HepG2 (cell line): ENCODE measurements around the gene CNNM2. TPM values are rescaled to one million over a fixed set of nuclear protein-coding genes. Genes with fewer than 3 reads are reported as not detected.

Experiments used
- ATAC-seq: fragments of 200-7000 bp; cut with Tn5 transposase; 3 replicates; pipeline ENCODE4 v1.9.1; 2020; ENCODE audit warnings: mild to moderate bottlenecking, moderate library complexity
- BruUV-seq: library from RNA; stranded (reverse); fragments of 400-500 nt; replicated peaks from 2 replicates; lab custom pipeline; 2021; lab: Mats Ljungman, UMichigan
- CTCF ChIA-PET: fragments of 300-600 bp; formaldehyde crosslinking; extraction: SDS; loops from one replicate; lab custom pipeline; 2021; ENCODE audit warnings: low total read pairs, inconsistent platforms, low intra/inter-chr PET ratio; lab: Yijun Ruan, JAX
- POLR2A ChIA-PET: fragments of 350-600 bp; sonication (Branson Sonifier 250); formaldehyde crosslinking; loops from one replicate; lab custom pipeline; 2020; ENCODE audit warnings: antibody characterized with exemption, inconsistent platforms; lab: Yijun Ruan, JAX
- DNase-seq: peaks from one replicate; pipeline ENCODE4 v3.0.0-alpha.2; 2015; ENCODE audit warnings: low spot score
- FAIRE-seq: peaks from 3 replicates; lab custom pipeline; 2011; peaks lifted over from hg19 to GRCh38; lab: Jason Lieb, UNC
- H2AFZ ChIP-seq: one replicate; pipeline ENCODE4 v1.6.1; 2011; ENCODE audit warnings: low read length, inconsistent platforms
- H3K27ac ChIP-seq: fragments of 300-600 bp; 3 replicates; pipeline ENCODE4 v1.8.0; 2011; ENCODE audit warnings: mixed run types, mild to moderate bottlenecking, mixed read lengths, low read length, inconsistent platforms; ENCODE audit not compliant: insufficient read depth; ENCODE audit errors: extremely low read length
- H3K27me3 ChIP-seq, 2 experiments: fragments of 200-600 bp in 1 of 2; 2 replicates in 1 of 2; 3 replicates in 1 of 2; pipeline versions ENCODE4 v1.6.0 to v1.8.0; 2011; ENCODE audit warnings: low read length in 2 of 2, mild to moderate bottlenecking in 2 of 2, moderate library complexity in 2 of 2, inconsistent platforms in 1 of 2; ENCODE audit not compliant: insufficient read depth in 2 of 2, control insufficient read depth in 1 of 2
- H3K36me3 ChIP-seq, 2 experiments: fragments of 200-600 bp in 1 of 2; replicated peaks in 1 of 2; 2 replicates in 1 of 2; 3 replicates in 1 of 2; pipeline versions ENCODE4 v1.5.1 to v1.8.0; 2011; ENCODE audit warnings: low read length in 2 of 2, inconsistent platforms in 1 of 2; ENCODE audit not compliant: insufficient read depth in 2 of 2, control insufficient read depth in 1 of 2
- H3K4me1 ChIP-seq: 2 replicates; pipeline ENCODE4 v1.5.1; 2012; ENCODE audit warnings: low read length, inconsistent platforms; ENCODE audit not compliant: insufficient read depth
- H3K4me2 ChIP-seq: 2 replicates; pipeline ENCODE4 v1.6.0; 2011; ENCODE audit warnings: low read depth, low read length, inconsistent platforms
- H3K4me3 ChIP-seq, 3 experiments: fragments of 200-600 bp in 1 of 3; sonication (generic), shearing (Covaris generic) in 1 of 3; replicated peaks in 1 of 3; 2 replicates each; pipeline ENCODE4 v1.5.1; 2011 to 2016; ENCODE audit warnings: low read length in 3 of 3, inconsistent platforms in 2 of 3, low read depth in 2 of 3, mild to moderate bottlenecking in 2 of 3, control low read depth in 1 of 3, mixed read lengths in 1 of 3; ENCODE audit not compliant: insufficient read depth in 1 of 3
- H3K79me2 ChIP-seq: one replicate; pipeline ENCODE4 v1.6.1; 2011; ENCODE audit warnings: low read length, inconsistent platforms; ENCODE audit not compliant: insufficient read depth
- H3K9ac ChIP-seq: 2 replicates; pipeline ENCODE4 v1.6.0; 2011; ENCODE audit warnings: mild to moderate bottlenecking, low read depth, low read length, inconsistent platforms; ENCODE audit not compliant: insufficient read depth
- H3K9me3 ChIP-seq: 2 replicates; pipeline ENCODE4 v1.5.1; 2012; ENCODE audit warnings: mild to moderate bottlenecking, low read length
- H4K20me1 ChIP-seq: 2 replicates; pipeline ENCODE4 v1.6.0; 2011; ENCODE audit warnings: inconsistent platforms, mild to moderate bottlenecking, low read length, moderate library complexity; ENCODE audit not compliant: insufficient read depth
- ATAD3A ChIP-seq: sonication (generic); formaldehyde crosslinking; IDR thresholded peaks from 2 replicates; pipeline ENCODE4 v1.4.0; 2020; ENCODE audit warnings: missing genetic modification reagents
- CBFB ChIP-seq: sonication (generic); formaldehyde crosslinking; IDR thresholded peaks from 2 replicates; pipeline ENCODE4 v1.4.0; 2020; ENCODE audit warnings: missing genetic modification reagents
- CCDC6 ChIP-seq: sonication (generic); formaldehyde crosslinking; IDR thresholded peaks from 2 replicates; pipeline ENCODE4 v1.8.1; 2022; ENCODE audit warnings: mild to moderate bottlenecking, missing genetic modification reagents, moderate library complexity
- DPF2 ChIP-seq: sonication (generic); formaldehyde crosslinking; IDR thresholded peaks from 2 replicates; pipeline ENCODE4 v1.4.0; 2020; ENCODE audit warnings: mild to moderate bottlenecking, low read depth, missing genetic modification reagents, borderline replicate concordance
- JDP2 ChIP-seq: sonication (generic); formaldehyde crosslinking; IDR thresholded peaks from 2 replicates; pipeline ENCODE4 v1.8.1; 2022; ENCODE audit warnings: missing genetic modification reagents, borderline replicate concordance
- PRPF4 ChIP-seq: fragments of 200-400 bp; formaldehyde crosslinking; IDR thresholded peaks from 2 replicates; pipeline ENCODE4 v1.6.1; 2016; ENCODE audit warnings: low read length, low read depth; ENCODE audit not compliant: poor library complexity, severe bottlenecking
- RARG ChIP-seq: sonication (generic); formaldehyde crosslinking; IDR thresholded peaks from 2 replicates; pipeline ENCODE4 v1.4.0; 2020; ENCODE audit warnings: low read depth, mild to moderate bottlenecking, missing genetic modification reagents
- RCOR2 ChIP-seq: IDR thresholded peaks from 2 replicates; pipeline ENCODE4 v1.6.1; 2016; ENCODE audit warnings: missing biosample characterization, missing genetic modification reagents
- TAF1 ChIP-seq: sonication (generic); formaldehyde crosslinking; IDR thresholded peaks from 2 replicates; pipeline ENCODE4 v1.4.0; 2020; ENCODE audit warnings: missing genetic modification reagents
- ZBTB44 ChIP-seq: sonication (generic); formaldehyde crosslinking; IDR thresholded peaks from 2 replicates; pipeline ENCODE4 v1.4.0; 2020; ENCODE audit warnings: missing genetic modification reagents
- ZNF343 ChIP-seq: sonication (generic); formaldehyde crosslinking; IDR thresholded peaks from 2 replicates; pipeline ENCODE4 v1.4.0; 2020; ENCODE audit warnings: mild to moderate bottlenecking, missing genetic modification reagents
- ZNF883 ChIP-seq: sonication (generic); formaldehyde crosslinking; IDR thresholded peaks from 2 replicates; pipeline ENCODE4 v1.5.1; 2020; ENCODE audit warnings: mild to moderate bottlenecking, missing genetic modification reagents; ENCODE audit errors: not compliant biosample characterization
- WGBS: methylation state at CpG from one replicate; pipeline ENCODE4 v1.1.6; 2017; ENCODE audit warnings: low lambda C conversion rate; 5-methylcytosine and 5-hydroxymethylcytosine counted together
- in situ Hi-C: cut with HindIII; loops from 2 replicates; pipeline ENCODE4 v1.10.0; 2017; ENCODE audit warnings: low pct_unique_long_range_greater_than_20kb; ENCODE audit not compliant: extremely low pct_ligation_motif_present
- intact Hi-C: fragments of 100-400 bp; cut with micrococcal nuclease; formaldehyde crosslinking; loops from one replicate; pipeline ENCODE4 v1.10.0; 2022; ENCODE audit not compliant: unreplicated experiment
- polyA plus RNA-seq, 8 experiments: library from polyadenylated mRNA; depleted of rRNA in 3 of 8; stranded (reverse) in 7 of 8; unstranded in 1 of 8; fragments of >200 nt; fragmentation: Illumina TruSeq in 4 of 8; extraction: Trizol in 4 of 8; gene quantifications; 2 replicates each; pipeline versions ENCODE4 v1.2.1 to v1.2.3, GENCODE V29; 2011 to 2016; ENCODE audit warnings: low read depth in 4 of 8, missing spikeins in 1 of 8, mixed read lengths in 1 of 8; ENCODE audit not compliant: insufficient read depth in 1 of 8
- total RNA-seq, 5 experiments: library from RNA; depleted of rRNA; stranded (reverse); fragments of >200 nt; fragmentation: Illumina TruSeq; extraction: Trizol; gene quantifications; 2 replicates each; pipeline ENCODE4 v1.2.3, GENCODE V29; 2016; ENCODE audit warnings: low read depth in 1 of 5

Gene CNNM2
- total and polyA plus RNA-seq, 2 of the 13 experiments (the other 11 are each of a cell fraction or from before 2014, with no cell fraction given), result 7.1 to 9.0 TPM

- H3K9me3 ChIP-seq, result no peaks in the 10 kb centered on the region
- H3K4me2 ChIP-seq, result no peak overlapping the region
- ATAC-seq (no peak), FAIRE-seq (no peak), DNase-seq (no peak)
- CTCF ChIA-PET, result no interaction called here
- intact Hi-C loops, result no loop called here
- peaks cover 57% of the 10 kb centered on the region for H3K79me2 ChIP-seq
- H3K4me3 ChIP-seq, result no peak overlapping the region
- peaks cover 13% of the 10 kb centered on the region; the same call in 1 of the 2 replicates for H4K20me1 ChIP-seq
- no peak overlapping the region for H3K9ac ChIP-seq
- in situ Hi-C loops, result no loop called here
- peaks cover 26% of the 10 kb centered on the region for H3K4me1 ChIP-seq
- H3K36me3 ChIP-seq, result peaks cover 2 to 8% of the 10 kb centered on the region in 2 experiments; a peak in 4 of 5 replicates
- POLR2A ChIA-PET, result no interaction called here
- H3K27ac ChIP-seq, result no peak overlapping the region
- no peak for TF ChIP-seq TAF1 (CRISPR knock-in tag)
- no peak for TF ChIP-seq JDP2
- TF ChIP-seq ATAD3A (CRISPR knock-in tag), result no peak
- TF ChIP-seq ZBTB44, result no peak
- no peak for TF ChIP-seq PRPF4
- TF ChIP-seq CBFB, result no peak
- TF ChIP-seq ZNF343 (CRISPR knock-in tag), result no peak
- TF ChIP-seq CCDC6 (CRISPR knock-in tag), result no peak
- no peak for TF ChIP-seq RCOR2 (CRISPR knock-in tag)
- TF ChIP-seq ZNF883, result no peak
- TF ChIP-seq DPF2, result no peak
- TF ChIP-seq RARG, result no peak
- no peak overlapping the region for H2AFZ ChIP-seq
- BruUV-seq, result no TSS peak
- no peaks in the 10 kb centered on the region; a peak in 1 of 5 replicates for H3K27me3 ChIP-seq
- 94% methylated on average over 6 of the region's 6 CpGs for WGBS
Observed at GRCh38 chr10:102926842-102927241, 8.7 kb downstream of the CNNM2 start.
